Measurements from ENCODE around the gene CHERP.

Gene CHERP

DNA sequence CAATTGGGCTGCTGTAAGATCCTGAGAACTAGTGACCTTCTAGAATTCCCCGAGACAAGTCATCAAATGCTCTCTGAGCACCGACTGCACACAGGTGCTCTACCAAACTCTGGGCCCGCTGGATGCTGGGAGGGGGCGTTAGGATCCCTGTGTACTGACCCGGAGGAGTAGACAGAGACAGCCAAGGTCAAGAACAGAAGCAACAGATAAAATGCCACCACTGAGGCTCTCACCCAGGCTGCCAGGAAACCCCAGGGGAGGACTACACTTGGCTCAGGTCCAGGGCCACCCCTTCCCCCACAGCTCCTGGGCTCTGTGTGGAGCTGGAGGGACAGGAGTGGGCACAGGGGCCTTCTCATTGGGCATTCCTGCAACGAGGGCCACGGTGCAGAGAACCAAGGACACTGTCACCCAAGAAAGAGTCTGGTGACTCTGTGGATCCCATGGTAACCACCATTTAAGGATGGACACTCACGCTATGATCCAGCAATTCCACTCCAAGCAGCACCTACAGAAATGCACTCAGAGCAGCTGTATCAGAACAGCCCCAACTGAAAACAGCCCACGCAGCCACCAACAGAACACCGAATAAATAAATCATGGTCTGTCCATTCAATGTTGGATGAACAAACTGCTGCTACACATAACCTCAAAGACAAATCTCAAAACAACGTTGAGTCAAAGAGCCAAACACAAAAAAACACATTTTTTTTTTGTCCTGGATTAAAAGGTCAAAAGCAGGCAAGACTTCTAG, 46.8 kb upstream of the CHERP start:
- no peak for DNase-seq
- H3K4ac ChIP-seq (ENCODE audit: low read depth in 1 of 2, low read length in 2 of 2), result no peak overlapping the region
- H3K4me1 ChIP-seq (ENCODE audit: control insufficient read depth, insufficient read depth, low read depth, low read length), result peaks cover 69% of the 10 kb centered on the region
- no peak overlapping the region for H2BK15ac ChIP-seq (ENCODE audit: low read depth, poor library complexity, severe bottlenecking)
- peak overlapping the region in 1 of 2 experiments; percentile 23 for H3K23ac ChIP-seq (ENCODE audit: low read length in 2 of 2)
- no peak overlapping the region for H3K9ac ChIP-seq (ENCODE audit: low read length)
- no peak overlapping the region for H3K14ac ChIP-seq (ENCODE audit: low read length in 2 of 2)
- peaks cover 28% of the 10 kb centered on the region for H3K79me1 ChIP-seq (replicated peaks; ENCODE audit: low read length, poor library complexity, severe bottlenecking)
- H3K4me2 ChIP-seq (ENCODE audit: low read length, poor library complexity, severe bottlenecking), result no peak overlapping the region
- no peak overlapping the region for H2AFZ ChIP-seq (ENCODE audit: low read depth, low read length)
- peak overlapping the region in 1 of 2 experiments; percentile 28 for H3K18ac ChIP-seq (ENCODE audit: low read depth in 1 of 2, low read length in 2 of 2)
- H2BK120ac ChIP-seq (ENCODE audit: low read depth, low read length), result no peak overlapping the region
- H2BK5ac ChIP-seq (ENCODE audit: low read depth, low read length, poor library complexity, severe bottlenecking), result no peak overlapping the region
- no peak overlapping the region for H2BK12ac ChIP-seq (ENCODE audit: low read length in 2 of 2)
- H3K36me3 ChIP-seq (ENCODE audit: control insufficient read depth in 1 of 2, insufficient read depth in 2 of 2, low read depth in 1 of 2, low read length in 2 of 2), result peaks cover 4 to 14% of the 10 kb centered on the region in 2 experiments
- H3K4me3 ChIP-seq (ENCODE audit: insufficient read depth in 1 of 2, low read depth in 1 of 2, low read length in 2 of 2), result no peak overlapping the region
- no peak overlapping the region for H4K8ac ChIP-seq (ENCODE audit: low read length)
- 92% methylated on average over 10 of the region's 11 CpGs for WGBS
- H4K91ac ChIP-seq (ENCODE audit: low read length), result no peak overlapping the region
- H3K27me3 ChIP-seq (ENCODE audit: control insufficient read depth in 1 of 2, insufficient read depth in 1 of 2, low read length in 2 of 2), result no peaks in the 10 kb centered on the region
- H2AK5ac ChIP-seq (ENCODE audit: low read length, severe bottlenecking), result no peak overlapping the region
- H3K27ac ChIP-seq (ENCODE audit: low read length, poor library complexity, severe bottlenecking), result no peak overlapping the region
- no peaks in the 10 kb centered on the region for H3K9me3 ChIP-seq (ENCODE audit: control insufficient read depth, low read length)

DNA sequence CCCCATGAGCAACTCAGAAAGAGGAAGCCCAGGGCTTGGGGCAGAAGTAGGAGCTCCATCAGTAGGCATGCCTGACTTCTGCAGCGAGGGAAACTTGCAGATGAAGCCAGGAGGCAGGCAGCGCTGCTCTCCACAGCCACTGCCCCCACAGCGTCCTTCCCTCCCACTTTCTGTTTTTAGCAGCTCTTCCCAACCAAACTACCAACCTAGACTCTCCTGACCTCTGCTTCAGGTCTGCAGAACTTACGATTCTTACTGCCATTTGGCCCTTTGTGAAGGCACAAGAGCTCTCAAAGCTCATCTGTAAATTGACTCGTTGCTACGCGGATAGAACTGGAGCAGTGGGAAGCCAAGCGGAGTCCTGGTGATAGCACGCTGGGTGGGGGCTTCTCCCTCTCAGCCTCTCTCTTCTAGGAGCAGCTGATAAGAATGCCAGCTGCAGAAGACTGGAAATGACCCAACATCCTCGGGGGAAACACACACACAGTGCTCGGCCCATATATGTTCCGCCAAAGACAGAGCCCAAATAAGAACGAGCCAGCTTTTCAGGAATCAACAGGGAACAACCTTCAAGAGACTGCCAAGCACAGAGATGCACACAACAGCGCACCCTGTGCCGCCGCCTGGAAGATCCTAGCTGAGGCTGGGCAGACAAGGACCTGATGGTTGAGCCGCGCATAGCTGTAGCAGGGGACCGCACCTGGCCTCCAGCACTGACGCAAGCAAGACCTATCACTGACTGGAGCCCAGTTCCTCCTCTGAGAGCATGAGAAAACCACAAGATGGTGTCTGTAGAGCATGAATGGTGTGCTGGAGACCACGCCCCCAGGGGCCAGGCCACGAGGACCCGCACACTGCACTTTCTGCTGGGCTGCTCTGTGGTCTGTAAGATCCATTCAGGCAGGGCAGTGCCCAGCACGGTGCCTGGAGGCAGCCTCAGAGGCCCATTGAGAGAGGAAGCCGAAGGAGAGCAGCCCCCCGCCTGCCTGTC, 45.9 kb upstream of the CHERP start:
- no peak overlapping the region for H3K27ac ChIP-seq (ENCODE audit: low read length, poor library complexity, severe bottlenecking)
- H4K91ac ChIP-seq (ENCODE audit: low read length), result no peak overlapping the region
- H2AK5ac ChIP-seq (ENCODE audit: low read length, severe bottlenecking), result no peak overlapping the region
- peaks cover 22% of the 10 kb centered on the region for H3K79me1 ChIP-seq (replicated peaks; ENCODE audit: low read length, poor library complexity, severe bottlenecking)
- no peak overlapping the region for H2BK120ac ChIP-seq (ENCODE audit: low read depth, low read length)
- DNase-seq, result no peak
- H3K18ac ChIP-seq (ENCODE audit: low read depth in 1 of 2, low read length in 2 of 2), result peak overlapping the region in 1 of 2 experiments; percentile 28
- H2BK15ac ChIP-seq (ENCODE audit: low read depth, poor library complexity, severe bottlenecking), result no peak overlapping the region
- H3K36me3 ChIP-seq (ENCODE audit: control insufficient read depth in 1 of 2, insufficient read depth in 2 of 2, low read depth in 1 of 2, low read length in 2 of 2), result peaks cover under 1 to 8% of the 10 kb centered on the region in 2 experiments
- H2AFZ ChIP-seq (ENCODE audit: low read depth, low read length), result no peak overlapping the region
- no peak overlapping the region for H2BK12ac ChIP-seq (ENCODE audit: low read length in 2 of 2)
- peak overlapping the region; percentile 14 for H3K9ac ChIP-seq (ENCODE audit: low read length)
- H3K4ac ChIP-seq (ENCODE audit: low read depth in 1 of 2, low read length in 2 of 2), result no peak overlapping the region
- WGBS, result 75% methylated on average over 26 of the region's 26 CpGs
- no peaks in the 10 kb centered on the region for H3K27me3 ChIP-seq (ENCODE audit: control insufficient read depth in 1 of 2, insufficient read depth in 1 of 2, low read length in 2 of 2)
- H3K23ac ChIP-seq (ENCODE audit: low read length in 2 of 2), result peak overlapping the region in 1 of 2 experiments; percentile 66
- no peak overlapping the region for H3K4me2 ChIP-seq (ENCODE audit: low read length, poor library complexity, severe bottlenecking)
- peak overlapping the region in 1 of 2 experiments; percentile 38 for H3K14ac ChIP-seq (ENCODE audit: low read length in 2 of 2)
- peaks cover 77% of the 10 kb centered on the region for H3K4me1 ChIP-seq (ENCODE audit: control insufficient read depth, insufficient read depth, low read depth, low read length)
- no peak overlapping the region for H4K8ac ChIP-seq (ENCODE audit: low read length)
- H2BK5ac ChIP-seq (ENCODE audit: low read depth, low read length, poor library complexity, severe bottlenecking), result no peak overlapping the region
- H3K4me3 ChIP-seq (ENCODE audit: insufficient read depth in 1 of 2, low read depth in 1 of 2, low read length in 2 of 2), result peak overlapping the region in 1 of 2 experiments; percentile 59
- H3K9me3 ChIP-seq (ENCODE audit: control insufficient read depth, low read length), result no peaks in the 10 kb centered on the region

DNA sequence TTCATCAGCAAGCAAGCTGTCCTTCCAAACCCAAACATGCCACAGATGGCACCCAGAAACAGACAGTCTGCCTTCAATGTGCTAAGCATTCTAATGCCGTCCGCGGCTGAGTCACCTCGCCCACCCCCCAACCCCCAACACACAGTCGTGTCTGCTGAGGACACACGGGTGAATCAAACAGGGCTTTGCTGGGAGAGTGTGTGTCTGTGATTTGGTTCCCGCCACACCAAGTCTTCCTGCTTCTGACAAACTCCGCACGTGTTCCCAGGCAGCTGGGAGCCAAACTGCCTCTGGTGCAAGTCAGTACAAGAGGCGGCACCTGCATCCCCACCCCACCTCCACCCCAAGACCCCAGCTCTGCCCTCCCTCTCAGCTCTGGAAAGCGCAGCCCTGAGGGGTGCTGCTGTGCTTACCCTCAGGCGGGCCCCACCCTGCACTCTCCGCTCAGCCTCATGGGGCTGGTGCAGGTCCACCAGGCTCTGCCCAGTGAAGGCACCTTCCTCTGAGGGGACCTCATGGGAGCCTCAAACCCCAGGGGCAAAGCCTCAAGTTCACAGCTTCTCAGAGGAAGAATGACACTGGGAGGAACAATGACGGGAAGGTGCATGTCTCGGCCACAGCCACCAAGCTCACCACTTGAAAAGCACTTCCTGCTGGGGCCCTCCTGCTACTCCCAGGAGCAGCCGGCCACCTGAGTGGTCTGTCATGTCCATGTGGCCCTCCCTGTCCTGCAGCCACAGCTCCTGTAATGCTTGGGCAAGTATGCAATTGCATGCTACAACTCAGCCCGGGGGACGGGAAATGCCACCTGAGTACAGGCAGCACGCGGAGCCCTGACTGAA, 45.0 kb upstream of the CHERP start:
- Histone ChIP-seq H3K27ac (ENCODE audit: low read length, poor library complexity, severe bottlenecking) (no peak overlapping the region), H3K4me3 (ENCODE audit: insufficient read depth in 1 of 2, low read depth in 1 of 2, low read length in 2 of 2) (peak overlapping the region in 1 of 2 experiments; percentile 59), H2BK5ac (ENCODE audit: low read depth, low read length, poor library complexity, severe bottlenecking) (no peak overlapping the region), H2AK5ac (ENCODE audit: low read length, severe bottlenecking) (no peak overlapping the region), H3K79me1 (replicated peaks; ENCODE audit: low read length, poor library complexity, severe bottlenecking) (peaks cover 15% of the 10 kb centered on the region), H3K9me3 (ENCODE audit: control insufficient read depth, low read length) (no peaks in the 10 kb centered on the region), H2BK15ac (ENCODE audit: low read depth, poor library complexity, severe bottlenecking) (no peak overlapping the region), H3K23ac (ENCODE audit: low read length in 2 of 2) (peak overlapping the region in 1 of 2 experiments; percentile 75), H3K4me2 (ENCODE audit: low read length, poor library complexity, severe bottlenecking) (no peak overlapping the region), H3K27me3 (ENCODE audit: control insufficient read depth in 1 of 2, insufficient read depth in 1 of 2, low read length in 2 of 2) (no peaks in the 10 kb centered on the region), H2BK12ac (ENCODE audit: low read length in 2 of 2) (no peak overlapping the region), H4K8ac (ENCODE audit: low read length) (no peak overlapping the region), H3K14ac (ENCODE audit: low read length in 2 of 2) (peak overlapping the region in 1 of 2 experiments; percentile 24), H2AFZ (ENCODE audit: low read depth, low read length) (no peak overlapping the region), H4K91ac (ENCODE audit: low read length) (no peak overlapping the region), H3K18ac (ENCODE audit: low read depth in 1 of 2, low read length in 2 of 2) (peak overlapping the region in 1 of 2 experiments; percentile 16), H3K9ac (ENCODE audit: low read length) (no peak overlapping the region), H2BK120ac (ENCODE audit: low read depth, low read length) (no peak overlapping the region), H3K4me1 (ENCODE audit: control insufficient read depth, insufficient read depth, low read depth, low read length) (peaks cover 78% of the 10 kb centered on the region), H3K36me3 (ENCODE audit: control insufficient read depth in 1 of 2, insufficient read depth in 2 of 2, low read depth in 1 of 2, low read length in 2 of 2) (peaks cover 0 to 7% of the 10 kb centered on the region in 2 experiments), H3K4ac (ENCODE audit: low read depth in 1 of 2, low read length in 2 of 2) (no peak overlapping the region)
- DNase-seq, result peak; percentile 82
- 53% methylated on average over 12 of the region's 20 CpGs for WGBS

Measured in mesenchymal stem cell (in vitro differentiated cells and primary cell).